K562 (cell line): ENCODE measurements around the gene CSNK1D.

ENCODE experiments used
- EP300 ChIP-seq: IDR thresholded peaks from 2 replicates; pipeline ENCODE4 v1.6.1; 2012; ENCODE audit warnings: low read length, improper control_type of control experiment
- ETV1 ChIP-seq: fragments of 450-650 bp; conservative IDR thresholded peaks from 2 replicates; pipeline ENCODE4 v1.6.1; 2016; ENCODE audit warnings: missing genetic modification characterization, control low read depth, low read depth, missing compliant biosample characterization
- POLR2A ChIP-seq: fragments of 450-650 bp; conservative IDR thresholded peaks from 2 replicates; pipeline ENCODE4 v1.6.1; 2016
- RAD21 ChIP-seq, 2 experiments: fragments of 250-450 bp in 1 of 2; fragments of 450-650 bp in 1 of 2; sonication (Bioruptor Pico) in 1 of 2; formaldehyde crosslinking in 1 of 2; IDR thresholded peaks in 1 of 2; conservative IDR thresholded peaks in 1 of 2; 2 replicates each; pipeline versions ENCODE4 v1.4.0 to v1.8.0; 2020 to 2022; ENCODE audit warnings: mild to moderate bottlenecking in 2 of 2, moderate library complexity in 1 of 2
- TCF3 ChIP-seq: sonication (generic); formaldehyde crosslinking; IDR thresholded peaks from 2 replicates; pipeline ENCODE4 v1.4.0; 2020; ENCODE audit warnings: mild to moderate bottlenecking, missing genetic modification reagents
- TEAD4 ChIP-seq, 2 experiments: sonication (generic) in 1 of 2; formaldehyde crosslinking in 1 of 2; IDR thresholded peaks; 2 replicates each; pipeline versions ENCODE4 v1.6.1 to v1.8.0; 2012 to 2022; ENCODE audit warnings: borderline replicate concordance in 1 of 2, inconsistent platforms in 1 of 2, low read length in 1 of 2, mild to moderate bottlenecking in 1 of 2, missing genetic modification reagents in 1 of 2

DNA sequence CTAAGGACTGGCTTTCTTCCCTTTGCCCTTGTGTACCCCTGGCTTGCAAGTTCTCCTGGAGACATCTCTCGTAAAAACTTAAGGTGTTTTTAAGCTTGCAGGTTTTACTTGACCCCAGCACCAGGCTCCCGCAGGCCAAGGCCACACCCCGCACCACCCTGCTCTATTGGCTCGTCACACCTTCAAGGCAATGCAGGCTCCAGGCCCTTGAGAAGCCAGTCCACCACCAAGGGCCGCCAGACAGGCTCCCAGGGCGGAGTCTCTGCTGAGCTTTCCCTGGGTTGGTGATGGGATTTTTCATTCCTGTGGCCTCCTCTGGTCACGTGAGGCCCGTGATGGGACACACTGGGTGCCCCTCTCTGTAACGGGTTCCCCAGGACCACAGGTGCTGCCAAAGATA is 9.9 kb downstream of the CSNK1D start:
- TF ChIP-seq EP300, result no peak
- no peak for TF ChIP-seq TEAD4 (IDR thresholded peaks at IDR 0.05; ENCODE audit: low read length)
- TF ChIP-seq TEAD4 (CRISPR knock-in tag; IDR thresholded peaks at IDR 0.05; ENCODE audit: borderline replicate concordance), result no peak
- TF ChIP-seq TCF3, result no peak
- TF ChIP-seq POLR2A, result no peak
- no peak for TF ChIP-seq ETV1 (tag)
- TF ChIP-seq RAD21 (CRISPR knock-in tag; conservative IDR thresholded peaks at IDR 0.05 in 1 of 2, IDR thresholded peaks at IDR 0.05 in 1 of 2), result no peak
